ENCODE data around the gene KRTAP22-2.

DNA sequence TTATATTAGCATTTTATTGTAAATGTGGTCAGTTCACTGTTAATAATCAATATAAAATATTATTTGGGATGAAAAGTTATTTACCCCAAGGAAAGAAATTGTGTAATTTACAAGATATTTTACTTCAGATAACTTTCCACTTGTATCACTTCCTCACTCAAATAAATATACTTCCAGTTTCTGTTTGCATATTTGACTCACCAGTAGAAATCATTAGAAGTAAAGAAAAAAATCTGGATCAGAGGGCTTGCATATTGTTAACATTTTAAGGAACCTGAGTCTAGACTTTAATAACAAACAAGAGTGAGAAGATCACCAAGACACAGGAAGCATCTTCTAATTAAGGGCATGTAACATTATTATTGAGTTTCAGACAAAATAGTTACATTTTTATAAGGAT lies 29.9 kb upstream of the KRTAP22-2 start:
- TF ChIP-seq POLR2AphosphoS5 (IDR thresholded peaks at IDR 0.05) (no peak), POLR2A (IDR thresholded peaks at IDR 0.05) (no peak)
- TF ChIP-seq, protein P1, sequence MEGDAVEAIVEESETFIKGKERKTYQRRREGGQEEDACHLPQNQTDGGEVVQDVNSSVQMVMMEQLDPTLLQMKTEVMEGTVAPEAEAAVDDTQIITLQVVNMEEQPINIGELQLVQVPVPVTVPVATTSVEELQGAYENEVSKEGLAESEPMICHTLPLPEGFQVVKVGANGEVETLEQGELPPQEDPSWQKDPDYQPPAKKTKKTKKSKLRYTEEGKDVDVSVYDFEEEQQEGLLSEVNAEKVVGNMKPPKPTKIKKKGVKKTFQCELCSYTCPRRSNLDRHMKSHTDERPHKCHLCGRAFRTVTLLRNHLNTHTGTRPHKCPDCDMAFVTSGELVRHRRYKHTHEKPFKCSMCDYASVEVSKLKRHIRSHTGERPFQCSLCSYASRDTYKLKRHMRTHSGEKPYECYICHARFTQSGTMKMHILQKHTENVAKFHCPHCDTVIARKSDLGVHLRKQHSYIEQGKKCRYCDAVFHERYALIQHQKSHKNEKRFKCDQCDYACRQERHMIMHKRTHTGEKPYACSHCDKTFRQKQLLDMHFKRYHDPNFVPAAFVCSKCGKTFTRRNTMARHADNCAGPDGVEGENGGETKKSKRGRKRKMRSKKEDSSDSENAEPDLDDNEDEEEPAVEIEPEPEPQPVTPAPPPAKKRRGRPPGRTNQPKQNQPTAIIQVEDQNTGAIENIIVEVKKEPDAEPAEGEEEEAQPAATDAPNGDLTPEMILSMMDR (IDR thresholded peaks at IDR 0.05 in 8 of 11, conservative IDR thresholded peaks at IDR 0.05 in 3 of 11), result no peak
